SK-MEL-5 (cell line): ENCODE results near the gene KRABD2.
"Not testable (repeated sequence)": the region's sequence is repeated elsewhere in the genome, so short reads cannot be mapped to it uniquely, and the experiment has no call there.

Experiments
- DNase-seq: peaks from one replicate; pipeline ENCODE4 v3.0.0-alpha.2; 2016; ENCODE audit warnings: low read depth, low spot score
- in situ Hi-C: cut with HindIII; loops from 2 replicates; pipeline ENCODE4 v1.10.0; 2016; ENCODE audit warnings: low sequenced_read_pairs, high pct_unique_total_duplicates, low pct_unique_long_range_greater_than_20kb

The KRABD2 gene

GRCh38 chr17:8372422-8372821 lies 4.1 kb downstream of the KRABD2 start:
- DNase-seq = no peak
- in situ Hi-C loops = no loop called here

DNA sequence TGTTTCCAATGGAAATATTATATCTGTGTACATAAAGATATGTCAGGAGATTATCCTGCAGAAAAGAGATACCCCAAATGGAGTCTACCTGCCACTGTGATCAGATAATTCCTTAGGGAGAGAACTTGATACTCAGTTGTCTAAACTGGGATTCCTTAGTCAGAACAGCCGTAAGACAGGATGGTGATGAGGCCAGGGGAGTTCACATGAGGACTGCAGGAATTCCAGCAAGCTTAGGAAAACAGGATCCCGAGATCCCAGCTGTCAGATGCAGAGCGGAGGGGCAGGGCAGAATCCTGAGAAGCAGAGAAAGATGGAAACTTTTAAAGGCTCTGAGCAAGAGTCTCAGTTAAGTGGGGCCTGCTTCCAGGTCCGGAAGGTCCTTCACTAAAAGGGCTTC lies 4.7 kb downstream of the KRABD2 start:
- DNase-seq = no peak
- in situ Hi-C loops = no loop called here

DNA sequence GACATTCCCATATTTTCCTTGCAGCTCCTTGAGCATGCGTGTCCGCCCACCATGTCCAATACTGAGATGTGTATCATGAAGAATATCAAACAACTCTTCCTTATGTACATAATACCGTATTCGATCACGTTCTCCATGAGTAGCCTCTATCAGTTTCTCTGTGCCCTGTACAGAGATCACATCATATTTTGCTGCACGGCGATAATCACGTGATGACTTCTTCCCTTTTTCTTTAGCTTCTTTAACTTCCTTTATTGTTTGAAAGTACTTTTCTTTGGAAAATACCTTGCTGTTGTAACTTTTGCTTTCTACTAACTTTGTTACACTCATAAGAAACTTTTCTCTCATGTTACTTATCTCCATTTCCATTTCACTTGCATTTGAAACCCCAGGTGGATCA lies 6.6 kb downstream of the KRABD2 start:
- in situ Hi-C loops = no loop called here
- DNase-seq = no peak

DNA sequence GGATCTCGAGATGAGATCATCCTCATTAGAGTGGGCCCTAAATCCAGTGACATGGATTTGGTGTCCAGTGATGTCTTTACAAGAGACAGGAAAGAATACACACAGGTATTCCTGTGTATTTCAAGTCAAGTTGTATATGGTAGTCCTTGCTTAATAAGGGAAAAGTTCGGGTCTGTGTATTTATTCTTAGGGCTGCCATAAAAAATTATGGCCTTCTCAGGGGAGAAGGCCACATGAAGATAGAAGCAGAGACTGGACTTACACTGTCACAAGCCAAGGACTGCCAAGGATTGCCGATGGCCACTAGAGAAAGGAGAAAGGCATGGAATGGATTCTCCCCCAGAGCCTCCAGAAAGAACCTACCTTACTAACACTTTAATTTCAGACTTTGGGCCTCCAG lies 8.3 kb downstream of the KRABD2 start:
- in situ Hi-C loops = no loop called here
- no peak for DNase-seq

DNA sequence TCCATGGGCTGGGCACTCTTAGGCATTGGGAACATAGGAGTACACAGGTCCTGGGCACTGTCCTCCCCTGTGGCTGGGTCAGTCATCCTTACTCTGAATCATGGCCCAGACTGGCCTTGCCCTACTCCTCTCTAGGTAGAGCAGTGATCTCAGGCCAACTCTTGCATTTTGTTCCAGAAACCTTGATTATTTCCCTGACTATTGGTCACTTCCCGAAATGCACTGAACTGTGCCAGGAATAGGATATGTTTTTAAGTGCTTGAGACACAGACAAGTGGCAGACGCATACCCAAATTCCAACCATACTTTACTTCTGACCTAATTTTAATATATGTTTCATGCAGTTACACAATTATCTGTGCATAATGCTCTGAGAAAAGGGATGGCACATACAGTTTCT lies 10.3 kb downstream of the KRABD2 start:
- in situ Hi-C loops = no loop called here
- no peak for DNase-seq

- in situ Hi-C loops = no loop called here
- no peak for DNase-seq
These were observed 11.4 kb downstream of the KRABD2 start for GRCh38 chr17:8365143-8365542.

GRCh38 chr17:8362651-8363332 lies 13.7 kb downstream of the KRABD2 start:
- in situ Hi-C loops = no loop called here
- DNase-seq = no peak

- in situ Hi-C loops = no loop called here
- no peak for DNase-seq
These were observed 15.8 kb downstream of the KRABD2 start for GRCh38 chr17:8360751-8361150.

DNA sequence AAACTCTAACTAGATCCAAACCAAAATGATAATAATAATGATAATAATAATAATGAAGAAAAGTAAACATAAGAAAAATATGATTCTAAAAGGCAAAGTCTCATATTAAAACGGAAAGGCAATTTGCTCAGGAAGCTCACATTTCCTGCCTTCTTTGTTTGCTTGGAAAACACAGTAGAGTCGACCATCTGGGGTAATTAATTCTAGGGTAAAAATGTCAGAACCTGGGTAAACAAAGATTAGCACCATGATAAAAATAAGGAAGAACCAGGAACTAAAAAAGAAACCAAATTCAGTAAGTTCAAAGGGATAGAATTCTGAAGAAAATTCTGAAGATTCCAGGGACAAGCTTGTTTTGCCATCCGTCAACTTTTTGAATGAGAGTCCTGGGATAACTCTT lies 16.2 kb downstream of the KRABD2 start:
- in situ Hi-C loops = no loop called here
- DNase-seq = no peak

DNA sequence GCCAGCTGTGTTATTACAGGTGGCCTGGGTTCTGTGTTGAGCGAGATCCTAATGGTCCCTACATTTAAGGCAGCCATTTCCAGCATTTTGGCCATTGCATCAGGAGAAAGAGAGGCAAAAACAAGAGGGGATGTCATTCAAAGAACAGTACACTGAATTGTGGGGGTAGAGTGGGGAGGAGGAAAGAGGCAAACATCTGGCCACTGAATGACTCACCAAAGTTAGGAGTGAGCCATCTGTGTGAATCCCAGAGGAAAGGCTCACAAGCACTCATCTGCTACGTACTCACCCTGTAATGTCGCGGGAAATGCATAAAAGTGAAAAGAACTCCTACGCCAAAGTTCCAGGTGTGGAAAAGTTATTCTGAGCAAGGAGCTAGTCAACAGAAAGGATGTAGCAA lies 16.7 kb downstream of the KRABD2 start:
- in situ Hi-C loops = no loop called here
- DNase-seq = peak; percentile 29

- in situ Hi-C loops = no loop called here
- DNase-seq = no peak
These were observed 18.6 kb downstream of the KRABD2 start for GRCh38 chr17:8357910-8358309.

DNA sequence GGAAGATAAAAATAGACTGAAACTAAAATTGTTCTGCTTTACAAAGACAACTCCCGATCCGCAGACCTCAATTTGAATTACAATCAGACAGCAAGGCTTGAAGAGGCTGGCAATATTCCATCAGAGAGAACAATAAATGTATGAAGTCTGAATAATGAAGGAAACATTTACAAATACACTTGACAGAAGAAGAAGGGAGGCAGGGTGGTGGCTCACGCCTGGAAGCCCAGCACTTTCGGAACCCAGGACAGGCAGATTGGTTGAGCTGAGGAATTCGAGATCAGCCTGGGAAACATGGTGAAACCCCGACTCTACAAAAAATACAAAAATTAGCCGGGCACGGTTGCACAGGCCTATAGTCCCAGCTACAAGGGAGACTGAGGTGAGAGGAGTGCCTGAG lies 22.3 kb downstream of the KRABD2 start:
- in situ Hi-C loops = no loop called here
- no peak for DNase-seq

DNA sequence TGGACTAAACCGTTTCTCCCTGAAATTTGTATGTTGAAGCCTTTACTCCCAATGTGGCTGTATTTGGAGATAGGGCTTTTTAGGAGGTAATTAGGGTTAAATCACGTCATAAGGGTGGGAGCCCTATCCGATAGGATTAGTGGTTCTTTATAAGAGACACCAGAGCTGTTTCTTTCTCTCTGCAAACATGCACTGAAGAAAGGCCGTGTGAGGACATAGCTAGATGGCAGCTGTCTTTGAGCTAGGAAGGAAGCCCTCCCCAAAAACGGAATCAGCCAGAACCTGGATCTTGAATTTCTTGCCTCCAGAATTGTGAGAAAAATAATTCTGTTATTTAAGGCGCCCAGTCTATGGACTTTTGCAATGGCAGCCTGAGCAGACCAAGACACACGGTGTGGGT lies 22.8 kb downstream of the KRABD2 start:
- DNase-seq = no peak
- in situ Hi-C loops = no loop called here

GRCh38 chr17:8350339-8350738 lies 26.2 kb downstream of the KRABD2 start:
- in situ Hi-C loops = no loop called here
- DNase-seq = no peak

- DNase-seq, in situ Hi-C loops: not testable (repeated sequence)
These were observed 29.5 kb downstream of the KRABD2 start for GRCh38 chr17:8347001-8347400.

DNA sequence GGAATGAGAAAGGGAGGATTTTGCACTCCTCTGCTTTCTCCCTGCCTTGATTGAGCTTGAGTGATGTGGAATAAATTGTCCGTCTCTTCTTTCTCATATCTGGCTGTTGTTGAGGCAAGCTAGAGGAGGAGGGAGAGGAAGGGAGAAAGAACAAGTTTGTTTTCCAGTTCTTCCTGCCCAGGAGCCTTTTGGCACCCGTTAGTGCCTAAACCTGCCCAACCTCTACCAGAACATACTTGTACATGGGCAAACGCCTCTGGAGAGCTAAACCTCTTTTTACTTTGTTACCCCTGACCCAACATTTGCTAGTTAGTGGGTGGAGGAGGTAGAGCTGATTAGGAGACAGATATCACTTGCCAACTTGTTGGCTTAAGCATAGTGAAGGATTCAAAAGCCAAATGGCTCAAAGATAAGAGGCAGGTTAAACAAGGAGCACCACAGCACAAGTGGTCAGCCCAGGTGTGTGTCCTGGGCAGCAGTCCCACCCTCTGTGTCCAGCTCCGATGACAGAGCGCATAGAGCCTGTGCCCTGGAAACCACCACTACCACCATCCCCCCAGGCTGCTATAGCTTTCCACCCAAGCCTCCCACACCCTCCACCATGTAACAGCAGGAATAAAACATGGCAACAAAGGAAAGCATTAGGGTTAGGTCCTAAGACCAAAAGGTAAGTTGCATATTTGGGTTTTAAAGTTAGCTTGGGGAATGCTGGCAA lies 30.4 kb downstream of the KRABD2 start:
- DNase-seq = no peak
- in situ Hi-C loops = no loop called here

GRCh38 chr17:8345052-8345690 lies 31.3 kb downstream of the KRABD2 start:
- in situ Hi-C loops = no loop called here
- DNase-seq = no peak

DNA sequence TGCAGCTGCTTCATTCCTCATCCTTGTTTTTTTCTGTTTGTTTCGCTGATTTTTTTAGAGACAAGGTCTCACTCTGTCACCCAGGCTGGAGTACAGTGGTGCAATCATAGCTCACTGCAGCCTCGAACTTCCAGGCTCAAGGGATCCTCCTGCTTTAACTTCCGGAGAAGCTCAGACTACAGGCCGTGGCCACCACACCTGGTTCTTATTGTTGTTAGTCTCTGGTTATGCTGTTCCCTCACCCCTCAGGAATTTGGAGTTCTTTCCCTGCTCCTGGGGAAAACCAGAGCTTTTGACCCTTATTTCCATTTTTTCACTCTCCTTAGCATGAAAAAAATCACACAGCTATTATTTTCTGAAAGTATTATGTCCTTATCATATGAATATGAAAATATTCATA lies 35.0 kb downstream of the KRABD2 start:
- in situ Hi-C loops = no loop called here

DNA sequence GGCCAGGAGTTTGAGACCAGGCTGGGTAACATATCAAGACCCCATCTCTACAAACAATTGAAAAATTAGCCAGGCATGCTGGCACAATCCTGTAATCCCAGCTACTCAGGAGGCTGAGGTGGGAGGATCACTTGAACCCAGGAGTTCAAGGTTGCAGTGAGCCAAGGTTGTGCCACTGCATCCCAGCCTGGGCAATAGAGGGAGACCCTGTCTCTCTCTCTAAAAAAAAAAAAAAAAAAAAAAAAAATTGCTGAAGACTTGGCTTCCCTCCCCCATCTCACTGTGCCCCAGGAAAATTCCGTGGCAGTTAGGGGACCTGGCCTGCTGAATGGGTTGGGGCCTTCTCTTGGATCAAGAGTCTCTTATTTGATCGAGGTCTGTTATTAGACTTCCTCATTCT lies 37.0 kb downstream of the KRABD2 start, which contains the start of gene ODF4:
ODF4 (plus strand) TSS at position 301 of the 400 bp plus-strand sequence. CDS start 212 bp downstream, outside the sequence.
- DNase-seq = no peak
- in situ Hi-C loops = no loop called here

More for the DNA sequence above, 35.0 kb downstream of the KRABD2 start:
- no peak for DNase-seq
